HG03432 (cell line): ENCODE data around the gene NKAIN4.

Source experiments
- ATAC-seq: cut with Tn5 transposase; IDR thresholded peaks from one replicate; pipeline ENCODE4 v1.9.1; 2021; ENCODE audit warnings: mild to moderate bottlenecking, moderate library complexity; ENCODE audit not compliant: unreplicated experiment

Gene NKAIN4

DNA sequence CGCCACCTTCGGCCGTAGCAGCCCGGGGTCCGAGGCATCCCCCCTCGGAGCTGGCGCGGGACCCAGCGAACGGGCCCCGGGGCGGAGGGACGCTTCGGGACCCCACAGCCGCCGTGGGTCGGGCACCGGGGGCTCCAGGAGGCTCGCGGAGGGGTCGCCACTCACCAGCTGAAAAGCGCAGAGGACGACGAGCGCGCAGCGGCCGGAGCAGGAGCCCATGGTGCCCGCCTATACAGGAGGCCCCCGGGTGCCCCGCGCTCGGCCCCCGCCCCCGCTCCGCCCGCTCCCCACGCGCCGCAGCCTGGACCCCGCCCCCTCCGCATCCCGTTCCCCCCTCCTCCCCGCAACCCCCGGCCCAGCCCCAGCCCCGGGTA is at the start of gene NKAIN4:
TSS of gene NKAIN4 (minus strand) at position 232 of the 374 bp plus-strand sequence. CDS start at position 219, 13 bp downstream.
- no peak for ATAC-seq

DNA sequence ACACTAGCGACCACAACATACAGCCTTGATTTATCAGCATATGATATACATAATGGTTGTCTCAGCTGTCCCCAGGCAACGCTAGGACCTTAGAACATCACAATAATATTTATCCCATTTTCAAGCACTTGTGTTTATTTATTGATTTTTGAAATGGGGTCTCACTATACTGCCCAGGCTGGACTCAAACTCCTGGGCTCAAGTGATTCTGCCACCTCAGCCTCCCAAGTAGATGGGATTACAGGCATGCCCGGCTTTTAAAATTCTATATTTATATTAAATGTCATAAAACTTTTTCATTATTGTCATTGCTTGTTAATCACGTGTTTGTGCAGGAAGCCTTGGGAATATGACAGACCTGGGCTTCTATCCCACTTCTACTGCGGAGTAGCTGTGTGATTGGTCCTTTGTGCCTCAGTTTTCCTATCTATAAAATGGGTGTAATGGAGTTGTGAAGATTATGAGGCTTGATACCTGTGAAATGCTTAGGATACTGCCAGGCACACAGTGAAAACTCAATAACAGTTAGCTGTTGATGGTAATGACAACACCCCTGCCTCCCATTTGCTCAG is 48.9 kb upstream of the NKAIN4 start:
- no peak for ATAC-seq

DNA sequence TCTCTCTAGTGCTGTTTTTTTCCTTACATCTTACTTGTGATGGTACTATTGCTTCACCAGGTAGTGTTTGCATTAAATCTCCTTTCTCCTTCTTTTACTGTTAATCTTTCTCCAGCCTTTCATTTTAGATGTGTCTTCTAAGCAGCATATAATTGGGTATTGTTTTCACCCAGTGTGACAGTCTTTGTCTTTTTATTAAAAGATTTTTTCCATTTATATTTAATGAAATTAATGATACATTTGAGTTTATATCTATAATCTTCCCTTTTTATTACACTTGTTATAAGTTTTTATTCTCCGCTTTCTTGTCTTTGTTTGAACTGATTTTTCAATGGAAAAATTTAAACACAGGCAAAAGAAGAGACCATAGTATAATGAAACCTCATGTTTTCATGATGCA is 47.4 kb upstream of the NKAIN4 start:
- ATAC-seq, result no peak

DNA sequence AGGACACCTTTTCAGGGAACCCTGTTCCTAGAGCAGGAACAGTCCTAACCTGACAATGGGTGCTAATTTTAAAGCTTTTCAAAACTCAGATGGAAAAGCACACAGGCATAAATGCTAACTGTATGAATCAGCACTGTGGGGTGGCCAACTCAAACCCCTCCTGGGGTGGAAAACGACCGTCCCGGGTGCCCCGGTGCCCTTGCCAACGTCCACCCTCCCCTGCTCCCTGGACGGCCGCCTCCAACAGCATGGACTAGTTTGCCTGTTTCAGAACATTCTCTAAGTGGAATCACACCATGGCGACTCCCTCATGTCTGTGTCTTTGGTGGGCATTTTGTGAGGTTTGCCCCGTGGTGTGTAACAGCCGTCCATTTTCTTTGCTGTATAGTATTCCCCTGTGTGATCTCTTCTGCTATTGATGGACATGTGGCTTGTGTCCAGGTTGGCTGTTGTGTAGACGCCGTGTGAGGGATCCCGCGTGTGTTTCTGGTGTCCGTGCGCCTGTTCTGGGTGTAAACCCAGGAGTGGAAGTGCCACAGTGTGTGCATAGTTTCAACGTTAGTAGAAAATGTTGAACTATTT is 44.6 kb upstream of the NKAIN4 start:
- no peak for ATAC-seq

DNA sequence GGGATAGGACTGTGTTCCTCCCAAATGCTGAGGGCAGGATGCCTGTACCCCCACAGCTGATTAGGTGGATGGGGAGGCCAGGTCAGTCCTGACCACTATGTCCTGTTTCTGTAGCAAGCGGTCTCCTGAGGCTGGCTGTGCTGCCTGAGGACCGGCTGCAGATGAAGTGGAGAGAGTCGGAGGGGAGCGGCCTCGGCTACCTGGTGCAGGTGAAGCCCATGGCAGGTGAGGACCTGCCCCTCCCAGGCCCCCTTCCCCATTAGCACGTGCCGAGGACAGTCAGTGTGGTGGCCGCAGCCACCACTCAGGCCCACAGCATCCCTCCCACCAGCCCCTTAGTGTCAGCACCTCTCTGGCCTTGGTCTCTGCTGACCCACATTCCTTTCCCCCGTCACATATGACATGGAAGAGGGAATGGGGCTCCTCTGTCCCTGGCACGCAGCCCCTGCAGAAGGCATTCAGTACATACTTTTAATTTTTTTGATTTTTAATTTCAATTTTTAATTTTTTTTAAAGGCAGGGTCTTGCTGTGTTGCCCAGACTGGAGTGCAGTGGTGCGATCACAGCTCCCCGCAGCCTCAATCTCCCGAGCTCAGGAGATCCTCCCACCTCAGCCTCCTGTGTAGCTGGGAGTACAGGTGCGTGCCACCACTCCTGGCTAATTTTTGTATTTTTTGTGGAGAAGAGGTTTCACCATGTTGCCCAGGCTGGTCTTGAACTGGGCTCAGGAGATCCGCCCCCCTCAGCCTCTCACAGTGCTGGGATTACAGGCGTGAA is 43.7 kb upstream of the NKAIN4 start:
- no peak for ATAC-seq

DNA sequence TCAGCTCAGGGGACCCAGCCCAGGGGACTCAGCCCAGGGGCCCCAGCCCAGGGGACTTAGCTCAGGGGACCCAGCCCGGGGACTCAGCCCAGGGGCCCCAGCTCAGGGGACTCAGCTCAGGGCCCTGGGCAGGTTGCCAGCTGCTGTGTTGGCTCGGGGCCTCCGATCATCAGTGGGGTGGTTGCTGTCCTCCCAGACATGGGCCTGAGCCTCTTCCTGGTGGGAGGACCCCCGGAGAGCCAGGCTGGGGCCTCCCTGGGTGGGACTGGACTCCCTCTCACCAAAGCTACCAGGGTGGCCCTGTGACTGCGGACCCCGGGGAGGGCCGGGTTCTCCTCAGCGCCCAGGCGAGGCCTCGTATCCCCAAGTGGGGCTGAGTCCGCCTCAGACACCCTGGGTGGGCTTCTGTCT is 43.1 kb upstream of the NKAIN4 start:
- no peak for ATAC-seq

DNA sequence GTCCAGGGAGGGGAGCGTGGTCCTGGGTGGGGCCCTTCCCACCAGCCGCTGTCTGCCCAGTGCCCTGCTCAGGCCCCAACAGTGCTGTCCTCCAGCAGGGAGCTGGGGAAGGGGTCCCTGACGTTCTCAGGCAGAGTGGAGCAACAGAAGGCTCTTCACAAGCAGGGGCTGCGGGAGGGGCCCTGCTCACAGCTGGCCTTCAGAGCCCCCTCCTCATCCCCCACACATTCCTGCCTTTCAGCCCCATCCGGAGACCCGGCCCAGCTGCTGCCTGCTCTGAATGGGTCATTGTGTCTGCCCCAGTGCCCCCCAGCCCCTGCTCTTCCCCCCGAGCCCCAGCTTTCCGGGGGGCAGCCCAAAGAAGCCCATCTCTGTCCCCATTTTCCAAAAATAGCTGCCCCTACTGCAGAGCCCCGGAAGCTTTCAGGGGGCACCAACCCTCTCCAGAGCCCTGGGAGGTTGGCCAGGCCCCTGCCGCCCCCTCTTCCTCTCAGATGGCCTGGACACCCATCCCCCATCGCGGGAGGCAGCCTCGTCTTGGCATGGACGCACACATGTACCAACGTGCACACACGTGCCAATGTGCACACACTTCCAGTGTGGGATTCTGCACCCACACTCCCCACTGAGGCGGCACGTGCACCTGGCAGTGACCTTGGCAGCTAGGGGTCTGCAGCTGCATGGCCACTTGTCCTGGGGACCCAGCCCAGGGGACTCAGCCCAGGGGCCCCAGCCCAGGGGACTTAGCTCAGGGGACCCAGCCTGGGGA is 42.5 kb upstream of the NKAIN4 start:
- ATAC-seq, result no peak

DNA sequence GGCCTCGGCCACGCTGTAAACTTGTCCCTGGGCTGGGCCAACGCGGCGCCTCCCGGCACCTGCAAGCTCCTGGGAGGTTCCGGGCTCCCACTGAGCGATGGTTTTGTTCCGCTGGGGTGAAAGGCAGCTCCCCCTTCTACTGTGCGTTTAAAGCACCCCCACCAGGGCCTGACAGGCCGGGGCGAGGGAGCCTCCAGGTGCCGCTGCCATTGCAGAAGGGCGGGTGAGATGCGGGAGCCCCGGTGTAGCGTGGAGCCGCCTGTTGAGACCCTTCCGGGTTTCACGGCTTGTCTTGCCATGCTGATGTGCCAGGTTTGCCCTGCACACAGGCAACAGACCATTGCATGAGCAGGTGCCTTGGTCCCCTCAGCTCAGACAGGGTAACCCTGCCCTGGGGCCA is 41.6 kb upstream of the NKAIN4 start:
- ATAC-seq, result no peak

DNA sequence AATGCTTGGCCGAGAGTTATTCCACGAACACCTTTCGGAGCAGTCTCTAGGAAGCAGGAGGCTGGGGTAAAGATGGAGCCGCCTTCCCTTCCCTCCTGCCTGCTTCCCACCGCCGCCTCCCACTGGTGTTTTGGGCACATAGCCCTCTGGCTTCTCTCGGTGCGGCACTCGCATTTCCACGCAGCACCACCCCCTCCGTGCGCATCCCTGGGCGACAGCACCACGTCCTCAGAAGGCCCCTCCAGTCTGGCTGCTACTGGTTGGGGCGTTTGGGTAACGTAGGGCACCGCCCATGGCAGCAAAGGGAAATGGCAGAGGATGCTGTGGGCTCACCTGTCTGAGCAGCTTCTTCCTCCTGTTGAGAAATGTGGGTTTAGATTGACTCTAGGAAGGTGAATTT is 41.2 kb upstream of the NKAIN4 start:
- ATAC-seq, result no peak

DNA sequence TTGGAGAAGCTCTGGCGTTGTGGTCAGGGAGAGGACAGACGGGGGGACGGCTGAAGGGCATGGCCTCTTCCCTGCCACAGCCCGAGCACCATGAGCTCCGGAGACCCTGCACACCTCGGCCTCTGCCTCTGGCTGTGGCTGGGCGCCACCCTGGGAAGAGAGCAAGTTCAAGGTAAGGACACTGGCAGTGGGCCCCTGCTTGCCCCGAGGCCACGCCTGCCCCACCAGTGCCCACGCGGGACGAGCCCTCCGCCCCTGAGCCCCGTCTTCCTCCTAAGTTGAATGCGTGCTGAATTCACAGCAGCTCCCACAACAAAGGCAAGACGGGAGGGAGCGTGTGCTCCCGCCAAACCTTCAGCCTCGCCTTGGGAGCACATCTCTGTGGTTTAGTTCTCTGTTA is 40.8 kb upstream of the NKAIN4 start:
- ATAC-seq, result no peak

DNA sequence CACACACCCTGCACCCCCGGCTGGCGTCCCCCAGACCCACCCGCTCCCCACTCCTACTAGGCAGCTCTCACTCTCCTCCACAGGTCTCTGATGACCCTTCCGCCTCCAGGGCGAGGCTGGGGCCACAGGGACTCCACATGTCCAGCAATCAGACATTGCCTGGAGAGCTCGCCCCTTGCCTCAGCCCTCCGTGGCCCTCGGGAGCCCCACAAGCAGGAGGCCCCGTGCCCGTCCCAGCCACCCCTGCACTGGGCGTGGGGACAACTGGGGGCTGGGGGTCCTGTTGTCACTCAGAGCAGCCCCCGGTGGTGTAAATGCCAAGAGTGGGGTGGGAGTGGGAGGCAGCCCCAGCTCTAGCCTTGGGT is 40.3 kb upstream of the NKAIN4 start:
- no peak for ATAC-seq

DNA sequence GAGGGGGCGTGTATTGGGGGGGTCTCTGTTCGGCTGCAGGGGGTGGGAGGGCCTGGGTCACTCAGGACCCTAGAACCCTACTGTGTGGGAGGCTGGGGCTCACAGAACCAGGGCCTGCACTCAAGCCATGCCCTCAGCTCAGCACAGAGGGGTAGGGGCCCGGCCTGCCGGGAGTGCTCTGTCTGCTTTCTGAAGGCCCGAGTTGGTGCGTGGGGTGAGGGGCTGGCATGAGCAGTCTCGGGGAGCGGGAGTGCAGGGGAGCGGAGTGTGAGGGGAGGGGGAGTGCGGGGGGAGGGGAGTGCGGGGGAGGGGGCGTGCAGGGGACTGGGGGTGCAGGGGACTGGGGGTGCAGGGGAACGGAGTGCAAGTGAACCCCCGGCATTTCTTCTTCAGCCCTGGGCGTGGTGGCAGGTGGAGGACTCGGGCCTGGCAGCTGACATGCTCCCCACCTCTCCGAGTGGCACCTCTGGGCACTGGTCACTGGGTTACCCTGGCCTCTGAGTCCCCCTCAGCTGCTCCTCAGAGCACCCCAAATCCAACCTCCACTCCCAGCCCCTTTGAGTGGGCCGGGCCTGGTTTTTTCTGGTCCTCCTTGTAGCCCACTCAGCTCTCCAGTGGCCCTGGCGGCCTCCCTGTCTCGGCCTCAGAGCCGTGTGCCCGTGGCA is 39.7 kb upstream of the NKAIN4 start:
- ATAC-seq, result no peak

DNA sequence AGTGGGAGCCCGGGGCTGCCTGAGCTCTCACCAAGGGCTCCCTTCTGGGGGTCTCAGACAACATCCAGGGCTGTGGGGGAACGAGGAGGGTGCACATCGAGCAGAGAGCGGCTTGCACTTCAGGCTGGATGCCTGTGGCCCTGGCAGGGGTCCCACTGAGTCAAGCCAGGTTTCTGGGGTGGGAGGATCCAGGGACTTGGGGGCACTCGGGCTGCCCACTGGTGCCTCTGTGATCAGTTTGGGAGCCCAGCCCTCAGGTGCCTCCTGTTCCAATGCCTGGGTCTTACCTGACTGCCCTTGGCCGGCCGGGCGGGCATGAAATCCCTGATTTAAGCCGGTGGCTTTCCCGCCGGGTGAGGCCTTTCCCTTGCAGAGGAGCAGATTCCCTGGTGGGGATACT is 39.2 kb upstream of the NKAIN4 start:
- no peak for ATAC-seq

DNA sequence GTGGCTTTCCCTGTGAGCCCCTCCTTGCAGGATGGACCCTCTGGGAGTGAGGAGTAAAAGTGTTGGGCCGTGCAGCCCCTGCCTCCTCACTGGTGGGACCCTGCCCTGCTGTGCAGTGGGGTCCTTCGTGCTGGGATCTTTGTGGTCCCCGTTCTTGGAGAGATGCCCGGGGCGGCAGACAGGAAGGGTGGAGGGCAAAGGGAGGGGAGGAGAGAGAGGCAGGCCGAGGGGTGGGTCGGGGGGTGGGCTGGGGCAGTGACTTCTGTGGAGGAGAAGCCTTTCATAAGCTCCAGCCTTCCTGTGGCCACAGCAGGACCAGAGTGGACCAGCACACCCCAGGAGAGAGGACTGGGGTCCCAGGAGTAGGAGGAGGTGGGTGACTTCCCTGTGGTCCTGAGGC is 38.6 kb upstream of the NKAIN4 start, which contains the start of gene COL20A1:
TSS of gene COL20A1 (plus strand) at position 283 of the 400 bp plus-strand sequence. CDS start 1,922 bp downstream, outside the sequence.
- no peak for ATAC-seq

DNA sequence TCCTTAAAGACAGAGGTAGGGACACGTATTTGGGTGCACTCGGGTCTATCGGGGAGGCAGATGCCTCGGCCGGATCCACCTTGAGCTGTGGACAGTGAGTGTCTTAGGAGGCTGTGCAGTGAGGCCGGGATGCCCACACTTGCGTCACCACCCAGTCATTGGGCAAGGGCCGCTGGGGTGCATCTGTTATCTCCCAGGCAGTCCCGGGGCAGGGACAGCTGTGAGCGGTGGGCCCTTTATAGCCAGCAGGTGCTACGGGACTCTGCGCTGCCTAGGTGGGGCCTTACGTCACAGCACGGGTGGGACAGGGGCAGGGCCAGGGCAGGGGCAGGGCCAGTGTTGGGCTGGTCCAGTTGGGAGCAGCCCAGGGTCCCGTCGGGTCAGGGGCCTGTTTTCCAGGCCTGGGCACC is 38.0 kb upstream of the NKAIN4 start:
- no peak for ATAC-seq

DNA sequence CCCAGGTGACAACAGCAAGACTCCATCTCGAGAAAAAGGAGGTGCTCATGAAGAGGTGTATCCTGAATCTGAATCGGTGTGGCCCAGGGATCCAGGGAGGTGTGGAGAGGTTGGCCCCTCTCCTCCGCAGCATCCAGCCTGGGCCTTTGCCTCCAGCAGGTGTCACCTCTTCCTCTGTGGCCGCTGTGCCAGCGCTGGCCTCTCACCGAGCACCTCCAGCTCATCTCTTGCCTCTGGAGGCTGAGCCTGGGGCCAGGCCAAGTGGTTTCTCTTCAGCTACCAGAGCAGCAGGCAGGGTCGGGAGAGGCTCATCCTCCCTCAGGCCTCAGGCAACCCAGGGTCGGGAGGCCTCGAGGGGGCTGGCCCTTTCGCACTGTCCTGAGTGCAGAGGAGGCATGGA is 37.5 kb upstream of the NKAIN4 start:
- ATAC-seq, result no peak

DNA sequence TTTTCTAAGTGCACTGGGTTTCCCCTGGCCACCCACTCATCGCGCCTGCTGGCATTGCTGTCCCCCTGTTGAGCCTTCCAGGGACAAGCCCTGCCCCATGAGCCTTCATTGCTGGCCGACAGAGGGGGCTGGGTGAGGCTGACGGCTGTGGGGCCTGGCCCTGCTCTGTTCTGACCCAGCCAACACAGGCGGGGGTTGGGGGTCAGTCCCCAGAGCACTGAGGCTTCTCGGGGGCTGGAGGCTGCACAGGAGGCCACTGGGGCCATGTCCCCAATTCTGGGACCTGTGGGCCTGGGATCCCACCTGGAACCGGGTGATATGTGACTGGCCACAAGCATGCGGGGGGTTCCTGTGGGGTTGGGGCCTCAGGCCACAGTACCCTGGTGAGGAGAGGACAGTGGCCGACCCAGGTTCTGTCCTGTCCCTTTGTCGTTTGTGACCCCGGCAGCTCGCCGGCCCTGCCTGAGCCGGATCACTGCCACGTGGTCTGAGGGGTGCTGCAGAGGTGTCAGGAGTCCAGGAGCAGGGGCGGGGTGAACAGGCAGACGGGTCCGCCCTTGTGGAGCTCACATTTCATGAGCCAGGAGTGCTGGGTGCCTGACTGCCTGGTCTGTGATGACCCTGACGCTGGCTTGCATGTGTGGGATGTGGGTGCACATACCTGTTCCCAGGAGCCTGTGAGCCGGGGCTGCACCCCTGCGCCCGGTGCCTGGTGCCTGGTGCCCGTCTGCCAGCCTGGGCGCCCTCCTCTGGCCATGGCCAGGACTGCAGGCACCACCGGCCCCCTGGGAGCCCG is 36.6 kb upstream of the NKAIN4 start:
- ATAC-seq, result peak; percentile 35

DNA sequence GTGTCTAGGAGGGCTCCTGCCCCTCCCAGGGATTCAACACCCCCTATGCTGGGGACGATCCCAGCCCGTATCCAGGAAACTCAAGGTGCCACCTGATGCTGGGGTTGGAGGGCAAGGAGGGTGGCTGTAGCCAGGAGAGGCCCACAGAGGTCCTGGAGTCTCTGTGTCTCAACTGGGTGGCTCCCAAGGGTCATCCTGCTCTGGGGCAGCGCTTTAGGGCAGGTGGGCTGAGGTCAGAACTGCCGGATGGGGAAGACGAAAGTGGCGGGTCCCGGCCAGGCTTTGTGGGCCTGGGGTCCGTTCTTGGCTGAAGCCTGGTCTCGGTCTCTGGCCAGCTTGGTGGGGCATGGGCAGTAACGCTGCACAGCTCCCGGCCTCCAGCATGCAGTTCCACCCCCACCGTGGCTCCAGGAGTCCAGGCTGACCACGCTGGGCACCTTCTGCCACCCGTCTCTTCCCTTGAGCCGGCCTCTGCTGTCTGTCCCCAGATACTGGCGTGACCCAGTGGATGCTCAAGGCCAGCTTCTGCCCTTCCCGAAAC is 35.9 kb upstream of the NKAIN4 start:
- ATAC-seq, result no peak

DNA sequence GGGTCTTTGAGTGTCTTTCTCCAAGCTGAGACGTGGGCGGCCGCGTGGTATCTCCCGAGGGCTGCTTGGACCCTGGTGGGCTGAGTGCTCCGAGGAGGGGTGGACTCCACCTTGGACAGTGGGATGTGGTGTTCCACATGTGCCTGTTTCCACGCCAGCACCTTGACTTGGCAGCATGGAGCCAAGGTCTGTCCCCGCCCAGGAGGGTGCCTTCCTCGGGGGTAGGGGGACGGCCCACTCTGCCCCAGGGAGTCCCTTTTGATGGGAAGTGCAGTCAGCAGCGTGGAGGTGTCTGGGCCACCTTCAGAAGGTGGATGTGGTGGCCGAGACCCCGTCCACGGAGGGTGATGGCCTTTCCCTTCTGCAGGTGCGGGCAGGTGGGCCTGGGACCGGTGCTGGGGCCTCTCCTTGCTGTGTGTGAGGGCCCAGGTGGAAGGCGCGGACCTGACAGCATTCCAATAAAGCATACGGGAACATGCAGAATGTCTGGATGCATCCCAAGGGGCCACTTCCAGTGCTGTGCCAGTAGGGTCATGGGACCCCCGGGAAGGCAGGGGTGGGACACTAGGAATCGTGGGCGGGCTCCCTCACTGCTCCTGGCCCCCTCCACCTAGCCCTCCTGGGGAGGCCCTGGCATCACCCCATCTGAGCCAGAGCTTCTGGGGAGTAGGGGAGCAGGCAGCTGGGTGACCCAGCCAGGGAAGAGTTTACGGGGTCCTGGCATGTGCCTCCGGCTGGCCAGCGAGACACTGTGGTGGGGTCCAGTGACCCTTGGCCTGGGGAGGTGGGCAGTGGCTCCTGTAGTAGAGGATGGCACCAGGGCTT is 35.3 kb upstream of the NKAIN4 start:
- ATAC-seq, result no peak
